Measurements from ENCODE around the gene RASGRF2. TPM values are rescaled to one million over a fixed set of nuclear protein-coding genes. Genes with fewer than 3 reads are reported as not detected.

RASGRF2 gene
- total and polyA plus RNA-seq, 9 of the 15 experiments (the other 6 are each of a cell fraction or from before 2014, with no cell fraction given) = 0.01 to 0.22 (median 0.08) TPM; not detected in 2

DNA sequence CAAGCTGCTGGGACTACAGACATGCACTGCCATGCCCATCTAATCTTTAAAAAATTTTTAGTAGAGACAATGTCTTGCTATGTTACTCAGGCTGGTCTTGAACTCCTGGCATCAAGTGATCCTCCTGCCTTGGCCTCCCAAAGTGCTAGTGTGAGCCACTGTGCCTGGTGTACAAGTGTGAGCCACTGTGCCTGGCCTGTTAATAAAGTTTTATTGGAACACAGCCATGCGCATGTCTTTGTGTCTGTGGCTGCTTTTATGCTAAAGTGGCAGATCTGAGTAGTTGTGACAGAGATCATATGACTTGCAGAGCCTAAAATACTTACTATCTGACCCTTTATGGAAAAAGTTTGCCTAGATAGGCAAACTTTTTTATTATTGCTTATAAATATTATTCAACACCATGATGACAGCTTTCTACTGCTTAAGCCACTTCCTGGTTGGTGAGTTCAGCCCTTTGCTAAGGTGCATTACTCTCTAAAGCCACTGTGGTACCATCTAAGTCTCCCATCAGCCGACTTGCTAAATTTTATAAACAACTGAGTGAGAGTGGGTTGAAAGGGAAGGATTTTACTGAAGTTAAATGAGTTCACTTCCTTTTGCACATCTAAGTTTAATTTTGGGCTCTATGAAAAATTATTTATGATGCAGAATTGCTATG lies 133.5 kb downstream of the RASGRF2 start (continued):
- TF ChIP-seq, protein P1, sequence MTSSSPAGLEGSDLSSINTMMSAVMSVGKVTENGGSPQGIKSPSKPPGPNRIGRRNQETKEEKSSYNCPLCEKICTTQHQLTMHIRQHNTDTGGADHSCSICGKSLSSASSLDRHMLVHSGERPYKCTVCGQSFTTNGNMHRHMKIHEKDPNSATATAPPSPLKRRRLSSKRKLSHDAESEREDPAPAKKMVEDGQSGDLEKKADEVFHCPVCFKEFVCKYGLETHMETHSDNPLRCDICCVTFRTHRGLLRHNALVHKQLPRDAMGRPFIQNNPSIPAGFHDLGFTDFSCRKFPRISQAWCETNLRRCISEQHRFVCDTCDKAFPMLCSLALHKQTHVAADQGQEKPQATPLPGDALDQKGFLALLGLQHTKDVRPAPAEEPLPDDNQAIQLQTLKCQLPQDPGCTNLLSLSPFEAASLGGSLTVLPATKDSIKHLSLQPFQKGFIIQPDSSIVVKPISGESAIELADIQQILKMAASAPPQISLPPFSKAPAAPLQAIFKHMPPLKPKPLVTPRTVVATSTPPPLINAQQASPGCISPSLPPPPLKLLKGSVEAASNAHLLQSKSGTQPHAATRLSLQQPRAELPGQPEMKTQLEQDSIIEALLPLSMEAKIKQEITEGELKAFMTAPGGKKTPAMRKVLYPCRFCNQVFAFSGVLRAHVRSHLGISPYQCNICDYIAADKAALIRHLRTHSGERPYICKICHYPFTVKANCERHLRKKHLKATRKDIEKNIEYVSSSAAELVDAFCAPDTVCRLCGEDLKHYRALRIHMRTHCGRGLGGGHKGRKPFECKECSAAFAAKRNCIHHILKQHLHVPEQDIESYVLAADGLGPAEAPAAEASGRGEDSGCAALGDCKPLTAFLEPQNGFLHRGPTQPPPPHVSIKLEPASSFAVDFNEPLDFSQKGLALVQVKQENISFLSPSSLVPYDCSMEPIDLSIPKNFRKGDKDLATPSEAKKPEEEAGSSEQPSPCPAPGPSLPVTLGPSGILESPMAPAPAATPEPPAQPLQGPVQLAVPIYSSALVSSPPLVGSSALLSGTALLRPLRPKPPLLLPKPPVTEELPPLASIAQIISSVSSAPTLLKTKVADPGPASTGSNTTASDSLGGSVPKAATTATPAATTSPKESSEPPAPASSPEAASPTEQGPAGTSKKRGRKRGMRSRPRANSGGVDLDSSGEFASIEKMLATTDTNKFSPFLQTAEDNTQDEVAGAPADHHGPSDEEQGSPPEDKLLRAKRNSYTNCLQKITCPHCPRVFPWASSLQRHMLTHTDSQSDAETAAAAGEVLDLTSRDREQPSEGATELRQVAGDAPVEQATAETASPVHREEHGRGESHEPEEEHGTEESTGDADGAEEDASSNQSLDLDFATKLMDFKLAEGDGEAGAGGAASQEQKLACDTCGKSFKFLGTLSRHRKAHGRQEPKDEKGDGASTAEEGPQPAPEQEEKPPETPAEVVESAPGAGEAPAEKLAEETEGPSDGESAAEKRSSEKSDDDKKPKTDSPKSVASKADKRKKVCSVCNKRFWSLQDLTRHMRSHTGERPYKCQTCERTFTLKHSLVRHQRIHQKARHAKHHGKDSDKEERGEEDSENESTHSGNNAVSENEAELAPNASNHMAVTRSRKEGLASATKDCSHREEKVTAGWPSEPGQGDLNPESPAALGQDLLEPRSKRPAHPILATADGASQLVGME (CRISPR knock-in tag; IDR thresholded peaks at IDR 0.05) = no peak
- TF ChIP-seq, protein P2, sequence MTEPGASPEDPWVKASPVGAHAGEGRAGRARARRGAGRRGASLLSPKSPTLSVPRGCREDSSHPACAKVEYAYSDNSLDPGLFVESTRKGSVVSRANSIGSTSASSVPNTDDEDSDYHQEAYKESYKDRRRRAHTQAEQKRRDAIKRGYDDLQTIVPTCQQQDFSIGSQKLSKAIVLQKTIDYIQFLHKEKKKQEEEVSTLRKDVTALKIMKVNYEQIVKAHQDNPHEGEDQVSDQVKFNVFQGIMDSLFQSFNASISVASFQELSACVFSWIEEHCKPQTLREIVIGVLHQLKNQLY (CRISPR knock-in tag; conservative IDR thresholded peaks at IDR 0.05) = no peak
- no peak for TF ChIP-seq ZNF3 (CRISPR knock-in tag; IDR thresholded peaks at IDR 0.05)

Data from K562 (cell line).